PC-3 (cell line): ENCODE data around the gene GTF3C5. TPM values are rescaled to one million over a fixed set of nuclear protein-coding genes. Genes with fewer than 3 reads are reported as not detected.

Experiments used
- ATAC-seq: fragments of 200-7000 bp; cut with Tn5 transposase; 2 replicates; pipeline ENCODE4 v1.9.1; 2020; ENCODE audit warnings: mild to moderate bottlenecking, moderate library complexity
- BruUV-seq: library from RNA; stranded (reverse); fragments of 400-500 nt; replicated peaks from 2 replicates; lab custom pipeline; 2021; lab: Mats Ljungman, UMichigan
- CTCF ChIA-PET: fragments of 300-600 bp; sonication (Branson Sonifier 250); formaldehyde crosslinking; loops from one replicate; lab custom pipeline; 2022; ENCODE audit warnings: antibody characterized with exemption; lab: Charles Lee
- POLR2A ChIA-PET: fragments of 300-600 bp; sonication (Branson Sonifier 250); formaldehyde crosslinking; loops from one replicate; lab custom pipeline; 2022; ENCODE audit warnings: antibody characterized with exemption; ENCODE audit not compliant: unreplicated experiment; lab: Charles Lee
- DNase-seq: peaks from one replicate; pipeline ENCODE4 v3.0.0-alpha.2; 2015
- H2AFZ ChIP-seq: fragments of 300-600 bp; sonication (generic); 2 replicates; pipeline ENCODE4 v1.6.0; 2016; ENCODE audit warnings: antibody characterized with exemption, low read length
- H3F3A ChIP-seq: fragments of 300-600 bp; sonication (generic); one replicate; pipeline ENCODE4 v1.6.0; 2017; ENCODE audit warnings: antibody characterized with exemption, low read length, control low read depth, mild to moderate bottlenecking; ENCODE audit not compliant: unreplicated experiment
- H3K27ac ChIP-seq: fragments of 300-600 bp; sonication (generic); 2 replicates; pipeline ENCODE4 v1.5.1; 2016; ENCODE audit warnings: mild to moderate bottlenecking, low read length
- H3K27me3 ChIP-seq: fragments of 300-600 bp; sonication (generic); 2 replicates; pipeline ENCODE4 v1.6.1; 2016; ENCODE audit warnings: low read length, mixed read lengths
- H3K36me3 ChIP-seq: fragments of 300-600 bp; sonication (generic); 2 replicates; pipeline ENCODE4 v1.6.1; 2016; ENCODE audit warnings: low read depth, mixed run types, low read length, mixed read lengths
- H3K4me1 ChIP-seq: fragments of 300-600 bp; sonication (generic); 2 replicates; pipeline ENCODE4 v1.5.1; 2016; ENCODE audit warnings: low read length; ENCODE audit not compliant: insufficient read depth
- H3K4me2 ChIP-seq: fragments of 300-600 bp; sonication (generic); 2 replicates; pipeline ENCODE4 v1.6.0; 2016; ENCODE audit warnings: low read length
- H3K4me3 ChIP-seq: fragments of 300-600 bp; sonication (generic); 2 replicates; pipeline ENCODE4 v1.5.1; 2016; ENCODE audit warnings: mild to moderate bottlenecking, low read length, mixed read lengths
- H3K79me2 ChIP-seq: fragments of 300-600 bp; sonication (generic); 2 replicates; pipeline ENCODE4 v1.6.1; 2017; ENCODE audit warnings: low read length, mixed read lengths
- H3K9ac ChIP-seq: fragments of 300-600 bp; sonication (generic); 2 replicates; pipeline ENCODE4 v1.6.0; 2016; ENCODE audit warnings: mild to moderate bottlenecking, low read length
- H3K9me2 ChIP-seq: fragments of 300-600 bp; sonication (generic); replicated peaks from 2 replicates; pipeline ENCODE4 v1.6.1; 2016; ENCODE audit warnings: mixed run types, low read length, mixed read lengths
- H3K9me3 ChIP-seq: fragments of 300-600 bp; sonication (generic); 2 replicates; pipeline ENCODE4 v1.6.1; 2016; ENCODE audit warnings: low read length, mixed read lengths
- H4K20me1 ChIP-seq: fragments of 300-600 bp; sonication (generic); 2 replicates; pipeline ENCODE4 v1.6.1; 2016; ENCODE audit warnings: low read length, mixed read lengths
- CTCF ChIP-seq: fragments of 300-600 bp; sonication (generic); conservative IDR thresholded peaks from 2 replicates; pipeline ENCODE4 v1.5.1; 2017; ENCODE audit warnings: antibody characterized with exemption, low read depth, mild to moderate bottlenecking, low read length
- EZH2 ChIP-seq: fragments of 300-600 bp; sonication (generic); IDR thresholded peaks from one replicate; pipeline ENCODE4 v1.6.1; 2017; ENCODE audit warnings: antibody characterized with exemption, mild to moderate bottlenecking, low read length; ENCODE audit not compliant: unreplicated experiment
- EZH2phosphoT487 ChIP-seq: fragments of 300-600 bp; sonication (generic); IDR thresholded peaks from 2 replicates; pipeline ENCODE4 v1.6.1; 2018; ENCODE audit warnings: mild to moderate bottlenecking, antibody characterized with exemption, low read length, borderline replicate concordance
- intact Hi-C: fragments of 100-400 bp; cut with micrococcal nuclease; formaldehyde crosslinking; loops from 2 replicates; pipeline ENCODE4 v1.9.0; 2023
- total RNA-seq: library from RNA; depleted of rRNA; stranded (reverse); fragments of >200 nt; gene quantifications from 2 replicates; pipeline ENCODE4 v1.2.3, GENCODE V29; 2014

The GTF3C5 gene
- total RNA-seq, 1 experiment from 2014 or later, result 78.5 TPM

GRCh38 chr9:133050142-133050541 lies 19.3 kb downstream of the GTF3C5 start:
- ChIA-PET POLR2A (no interaction called here), CTCF (no interaction called here)
- DNase-seq, result no peak
- no peaks in the 10 kb centered on the region for H3K9me3 ChIP-seq
- no peaks in the 10 kb centered on the region for H3K4me1 ChIP-seq
- H3K9me2 ChIP-seq, result no peaks in the 10 kb centered on the region
- ATAC-seq, result no peak
- no peaks in the 10 kb centered on the region; the same call in 1 of the 2 replicates for H3K36me3 ChIP-seq
- H3K4me2 ChIP-seq, result no peak overlapping the region
- H2AFZ ChIP-seq, result no peak overlapping the region
- H4K20me1 ChIP-seq, result no peaks in the 10 kb centered on the region
- no peaks in the 10 kb centered on the region for H3F3A ChIP-seq
- no TSS peak for BruUV-seq
- no peak overlapping the region for H3K4me3 ChIP-seq
- H3K27ac ChIP-seq, result no peak overlapping the region
- no peaks in the 10 kb centered on the region for H3K27me3 ChIP-seq
- intact Hi-C loops, result no loop called here
- TF ChIP-seq EZH2phosphoT487 (no peak), CTCF (no peak), EZH2 (no peak)
- no peak overlapping the region for H3K9ac ChIP-seq
- no peaks in the 10 kb centered on the region for H3K79me2 ChIP-seq

- Histone ChIP-seq H3K36me3 (no peaks in the 10 kb centered on the region; the same call in 1 of the 2 replicates), H4K20me1 (no peaks in the 10 kb centered on the region), H2AFZ (no peak overlapping the region), H3K4me3 (no peak overlapping the region), H3K79me2 (no peaks in the 10 kb centered on the region), H3K4me1 (no peaks in the 10 kb centered on the region), H3K9me3 (no peaks in the 10 kb centered on the region), H3K27ac (no peak overlapping the region), H3F3A (no peaks in the 10 kb centered on the region), H3K27me3 (no peaks in the 10 kb centered on the region), H3K4me2 (no peak overlapping the region), H3K9ac (no peak overlapping the region), H3K9me2 (no peaks in the 10 kb centered on the region)
- POLR2A ChIA-PET, result no interaction called here
- CTCF ChIA-PET, result no interaction called here
- no peak for TF ChIP-seq EZH2
- no peak for TF ChIP-seq EZH2phosphoT487
- intact Hi-C loops, result no loop called here
- BruUV-seq, result no TSS peak
- ATAC-seq, result no peak
- DNase-seq, result no peak
Measured at GRCh38 chr9:133050781-133051180, 20.0 kb downstream of the GTF3C5 start.

DNA sequence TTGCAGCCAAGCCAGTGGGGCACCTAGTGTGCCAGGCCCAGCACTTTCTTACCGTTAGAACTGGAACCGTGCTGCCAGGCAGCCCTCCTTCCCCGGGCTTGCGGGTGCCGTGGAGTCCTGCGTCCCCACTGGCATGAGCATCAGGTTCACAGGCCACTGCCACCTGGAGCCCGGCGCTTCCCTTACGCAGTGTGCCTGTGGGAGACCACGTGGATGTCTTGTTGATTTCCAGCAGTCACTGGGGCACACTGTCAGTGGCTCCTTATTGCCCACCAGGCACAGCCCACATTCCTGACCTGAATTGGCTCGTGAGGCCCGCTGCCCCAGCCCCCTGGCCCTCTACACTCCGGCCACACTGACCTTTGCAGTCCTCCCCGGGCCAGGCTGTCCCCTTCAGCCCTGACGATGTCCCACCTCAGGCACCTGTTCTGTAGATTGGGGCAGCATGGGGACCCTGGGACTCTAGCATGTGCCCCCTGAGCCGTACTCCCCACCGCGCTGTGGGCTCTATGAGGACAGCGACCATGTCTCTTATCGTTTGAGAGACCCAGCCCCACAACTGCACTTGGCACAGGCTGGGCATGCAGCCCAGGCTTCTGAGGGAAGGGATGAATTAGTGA lies 20.6 kb downstream of the GTF3C5 start:
- Histone ChIP-seq H4K20me1 (no peaks in the 10 kb centered on the region), H3K27me3 (no peaks in the 10 kb centered on the region), H3F3A (no peaks in the 10 kb centered on the region), H3K27ac (no peak overlapping the region), H3K9ac (no peak overlapping the region), H3K36me3 (peaks cover 3% of the 10 kb centered on the region), H3K4me1 (no peaks in the 10 kb centered on the region), H3K4me2 (no peak overlapping the region), H3K9me3 (no peaks in the 10 kb centered on the region), H3K79me2 (no peaks in the 10 kb centered on the region), H3K4me3 (no peak overlapping the region), H2AFZ (no peak overlapping the region), H3K9me2 (no peaks in the 10 kb centered on the region)
- intact Hi-C loops, result no loop called here
- no peak for ATAC-seq
- POLR2A ChIA-PET, result no interaction called here
- no TSS peak for BruUV-seq
- TF ChIP-seq EZH2, result no peak
- TF ChIP-seq EZH2phosphoT487, result no peak
- TF ChIP-seq CTCF, result no peak
- CTCF ChIA-PET, result no interaction called here
- no peak for DNase-seq
